GM10248 (cell line): ENCODE results near the gene CHRM5.
"Not testable (repeated sequence)": the region's sequence is repeated elsewhere in the genome, so short reads cannot be mapped to it uniquely, and the experiment has no call there.

ENCODE experiments used
- CTCF ChIA-PET: fragments of 300-600 bp; sonication (Branson Sonifier 250); formaldehyde crosslinking; extraction: SDS; loops from one replicate; lab custom pipeline; 2021; ENCODE audit warnings: antibody characterized with exemption; lab: Yijun Ruan, JAX
- POLR2A ChIA-PET: fragments of 350-650 bp; sonication (Branson Sonifier 250); formaldehyde crosslinking; extraction: SDS; loops from one replicate; lab custom pipeline; 2020; ENCODE audit warnings: antibody characterized with exemption; lab: Yijun Ruan, JAX
- DNase-seq: peaks from one replicate; pipeline ENCODE4 v3.0.0; 2012; ENCODE audit errors: extremely low spot score
- TF ChIP-seq, protein P1 (sequence below): IDR thresholded peaks from 2 replicates; pipeline ENCODE4 v1.5.1; 2012; ENCODE audit warnings: mild to moderate bottlenecking, low read depth; ENCODE audit errors: extremely low read depth, missing control alignments, control extremely low read depth

Gene CHRM5

DNA sequence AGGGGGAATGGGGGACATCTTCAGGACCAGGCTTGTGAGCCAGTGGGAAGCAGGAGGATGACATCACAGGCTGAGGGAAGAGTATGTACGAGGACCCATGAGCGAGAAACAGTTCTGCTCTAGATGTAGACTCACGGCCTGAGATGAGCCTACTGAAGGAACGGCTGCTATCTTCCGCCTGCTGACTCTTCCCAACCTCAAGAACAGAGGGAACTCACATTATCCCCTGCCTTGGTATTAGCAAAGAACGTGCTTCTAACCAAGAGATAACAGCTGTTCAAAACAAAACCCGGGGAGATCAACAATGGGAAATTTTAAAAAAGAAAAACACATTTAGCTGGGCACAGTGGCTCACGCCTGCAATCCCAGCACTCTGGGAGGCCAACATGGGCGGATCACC is 45.4 kb downstream of the CHRM5 start:
- no peak for DNase-seq
- ChIA-PET CTCF (no interaction called here), POLR2A (no interaction called here)
- TF ChIP-seq, protein P1, sequence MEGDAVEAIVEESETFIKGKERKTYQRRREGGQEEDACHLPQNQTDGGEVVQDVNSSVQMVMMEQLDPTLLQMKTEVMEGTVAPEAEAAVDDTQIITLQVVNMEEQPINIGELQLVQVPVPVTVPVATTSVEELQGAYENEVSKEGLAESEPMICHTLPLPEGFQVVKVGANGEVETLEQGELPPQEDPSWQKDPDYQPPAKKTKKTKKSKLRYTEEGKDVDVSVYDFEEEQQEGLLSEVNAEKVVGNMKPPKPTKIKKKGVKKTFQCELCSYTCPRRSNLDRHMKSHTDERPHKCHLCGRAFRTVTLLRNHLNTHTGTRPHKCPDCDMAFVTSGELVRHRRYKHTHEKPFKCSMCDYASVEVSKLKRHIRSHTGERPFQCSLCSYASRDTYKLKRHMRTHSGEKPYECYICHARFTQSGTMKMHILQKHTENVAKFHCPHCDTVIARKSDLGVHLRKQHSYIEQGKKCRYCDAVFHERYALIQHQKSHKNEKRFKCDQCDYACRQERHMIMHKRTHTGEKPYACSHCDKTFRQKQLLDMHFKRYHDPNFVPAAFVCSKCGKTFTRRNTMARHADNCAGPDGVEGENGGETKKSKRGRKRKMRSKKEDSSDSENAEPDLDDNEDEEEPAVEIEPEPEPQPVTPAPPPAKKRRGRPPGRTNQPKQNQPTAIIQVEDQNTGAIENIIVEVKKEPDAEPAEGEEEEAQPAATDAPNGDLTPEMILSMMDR, result no peak

DNA sequence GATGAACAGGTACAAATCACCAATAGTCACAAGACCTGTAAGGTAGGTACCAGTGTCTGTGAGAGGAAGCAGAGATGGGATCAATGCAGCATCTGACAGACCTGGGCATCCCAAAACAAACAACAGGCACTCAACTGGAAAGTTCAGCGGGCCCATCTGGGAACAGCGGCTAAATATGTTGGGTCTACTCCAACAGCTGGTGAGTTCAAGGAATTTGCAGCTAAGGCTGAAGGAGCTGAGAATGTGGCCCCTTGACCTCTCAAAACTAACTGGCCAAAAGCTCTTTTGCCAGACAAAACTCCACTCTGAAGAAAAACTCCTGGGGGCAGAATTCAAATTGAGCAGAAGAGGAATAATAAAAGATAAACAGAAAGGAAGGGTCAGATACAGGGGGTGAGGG is 46.3 kb downstream of the CHRM5 start:
- TF ChIP-seq, protein P1, result no peak
- no peak for DNase-seq
- ChIA-PET CTCF (interaction anchor here (1.0 kb wide), 2 partner anchors 11 to 25 kb away, joined by 3 to 4 read pairs; no protein-coding TSS in a partner anchor), POLR2A (interaction anchor here (0.6 kb wide), 1 partner anchor 19 kb away, joined by 9 read pairs; no protein-coding TSS in a partner anchor)

DNA sequence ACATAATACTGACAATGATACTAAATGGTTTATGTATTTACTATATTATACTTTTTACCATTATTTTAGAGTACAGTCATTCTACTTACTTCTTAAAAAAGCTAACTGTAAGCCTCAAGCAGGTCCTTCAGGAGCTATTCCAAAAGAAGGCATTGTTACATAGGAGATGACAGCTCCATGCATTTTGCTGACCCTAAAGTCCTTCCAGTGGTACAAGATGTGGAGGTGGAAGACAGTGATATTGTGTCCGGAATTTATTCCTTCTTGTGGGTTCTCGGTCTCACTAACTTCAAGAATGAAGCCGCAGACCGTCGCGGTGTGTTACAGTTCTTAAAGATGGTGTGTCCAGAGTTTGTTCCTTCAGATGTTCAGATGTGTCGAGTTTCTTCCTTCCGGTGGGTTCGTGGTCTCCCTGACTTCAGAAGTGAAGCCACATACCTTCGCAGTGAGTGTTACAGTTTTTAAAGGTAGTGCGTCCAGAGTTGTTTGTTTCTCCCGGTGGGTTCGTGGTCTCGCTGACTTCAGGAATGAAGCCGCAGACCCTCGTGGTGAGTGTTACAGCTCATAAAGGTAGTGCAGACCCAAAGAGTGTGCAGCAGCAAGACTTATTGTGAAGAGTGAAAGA is 49.8 kb downstream of the CHRM5 start:
- DNase-seq, result no peak
- ChIA-PET CTCF (interaction anchor here (0.8 to 1.0 kb wide), 2 partner anchors 13 to 30 kb away, joined by 3 read pairs; no protein-coding TSS in a partner anchor), POLR2A (no interaction called here)
- TF ChIP-seq, protein P1, result no peak

DNA sequence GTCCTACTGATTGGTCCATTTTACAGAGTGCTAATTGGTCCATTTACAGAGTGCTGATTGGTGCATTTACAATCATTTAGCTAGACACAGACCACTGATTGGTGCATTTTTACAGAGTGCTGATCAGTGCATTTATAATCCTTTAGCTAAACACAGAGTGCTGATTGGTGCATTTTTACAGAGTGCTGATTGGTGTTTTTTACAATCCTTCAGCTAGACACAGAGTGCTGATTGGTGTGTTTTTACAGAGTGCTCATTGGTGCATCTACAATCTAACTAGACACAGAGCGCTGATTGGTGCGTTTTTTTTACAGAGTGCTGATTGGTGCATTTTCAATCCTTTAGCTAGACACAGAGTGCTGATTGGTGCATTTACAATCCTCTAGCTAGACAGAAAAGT is 50.4 kb downstream of the CHRM5 start:
- CTCF ChIA-PET, result interaction anchor here (0.8 to 1.3 kb wide), 2 partner anchors 11 to 29 kb away, joined by 3 to 4 read pairs; no protein-coding TSS in a partner anchor
- DNase-seq, POLR2A ChIA-PET: not testable (repeated sequence)

DNA sequence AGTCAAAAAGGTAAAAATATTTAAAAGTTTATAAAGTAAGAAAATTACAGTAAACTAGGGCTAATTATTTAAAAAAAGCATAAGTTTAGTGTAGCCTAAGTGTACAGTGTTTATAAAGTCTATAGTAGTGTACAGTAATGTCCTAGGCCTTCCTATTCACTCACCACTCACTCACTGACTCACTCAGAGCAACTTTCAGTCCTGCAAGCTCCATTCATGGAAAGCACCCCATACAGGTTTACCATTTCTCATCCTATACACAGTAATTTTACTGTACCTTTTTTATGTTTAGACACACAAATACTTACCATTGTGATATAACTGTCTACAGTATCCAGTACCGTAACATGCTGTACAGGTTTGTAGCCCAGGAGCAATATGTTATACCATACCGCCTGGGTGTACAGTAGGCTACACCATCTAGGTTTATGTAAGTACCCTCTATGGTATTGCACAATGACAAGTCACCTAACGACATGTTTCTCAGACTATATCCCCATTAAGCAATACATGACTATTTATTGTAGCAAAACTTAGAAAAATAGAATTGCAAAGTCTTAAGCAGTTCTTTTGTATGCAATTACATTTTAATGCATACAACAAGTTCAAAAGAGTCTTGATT is 51.2 kb downstream of the CHRM5 start:
- CTCF ChIA-PET, result interaction anchor here (1.3 kb wide), 1 partner anchor 10 kb away, joined by 4 read pairs; no protein-coding TSS in a partner anchor
- DNase-seq, result no peak
- TF ChIP-seq, protein P1, result no peak
- POLR2A ChIA-PET, result no interaction called here

DNA sequence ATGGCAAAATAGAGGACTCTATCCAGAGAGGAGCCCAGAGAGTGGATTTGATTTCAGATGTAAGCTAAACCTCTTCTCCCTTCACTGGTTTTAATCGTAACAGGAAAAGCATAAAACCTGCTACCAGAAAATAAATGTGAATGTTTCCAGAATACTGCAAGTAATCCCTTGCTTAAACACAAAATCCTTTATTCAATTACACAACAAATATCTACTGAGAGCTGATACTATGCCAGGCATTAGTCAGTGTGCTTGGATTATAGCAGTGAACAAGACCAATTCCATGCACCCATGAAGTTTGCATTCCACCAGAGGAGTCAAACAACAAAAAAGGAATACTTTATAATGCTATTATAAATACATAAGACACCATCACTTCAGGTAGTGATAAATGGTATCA is 55.6 kb downstream of the CHRM5 start:
- ChIA-PET CTCF (no interaction called here), POLR2A (no interaction called here)
- no peak for DNase-seq
- TF ChIP-seq, protein P1, result no peak

DNA sequence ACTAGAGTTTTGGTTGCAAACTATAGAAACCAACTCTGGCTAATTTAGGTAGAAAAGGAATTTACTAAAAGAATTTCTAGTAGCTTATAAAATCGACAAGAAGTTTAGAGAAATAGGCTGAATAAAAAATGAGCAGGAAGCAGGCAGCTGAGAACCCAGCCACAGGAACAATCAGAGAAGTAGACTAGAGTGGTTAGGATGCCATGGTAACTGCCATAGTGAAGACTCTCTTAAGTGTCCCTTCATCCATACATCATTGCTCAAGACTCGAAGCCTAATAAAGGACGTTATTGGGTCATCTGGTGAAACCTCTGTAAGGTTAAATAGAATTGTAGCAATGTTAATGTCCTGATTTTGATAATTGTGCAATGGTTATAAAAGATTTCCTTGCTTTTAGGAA is 57.0 kb downstream of the CHRM5 start:
- CTCF ChIA-PET, result no interaction called here
- TF ChIP-seq, protein P1, result no peak
- POLR2A ChIA-PET, result no interaction called here
- no peak for DNase-seq
